GM10266 (cell line): ENCODE data around the gene SETDB1.
A peak's percentile ranks its signal among the peaks of the same experiment; 100 is the strongest.

ENCODE experiments used
- DNase-seq: peaks from one replicate; pipeline ENCODE4 v3.0.0; 2012; ENCODE audit errors: extremely low spot score
- TF ChIP-seq, protein P1 (sequence below): IDR thresholded peaks from 2 replicates; pipeline ENCODE4 v1.5.1; 2012; ENCODE audit warnings: mild to moderate bottlenecking, low read depth; ENCODE audit not compliant: control insufficient read depth, insufficient read depth; ENCODE audit errors: missing control alignments

Gene SETDB1

DNA sequence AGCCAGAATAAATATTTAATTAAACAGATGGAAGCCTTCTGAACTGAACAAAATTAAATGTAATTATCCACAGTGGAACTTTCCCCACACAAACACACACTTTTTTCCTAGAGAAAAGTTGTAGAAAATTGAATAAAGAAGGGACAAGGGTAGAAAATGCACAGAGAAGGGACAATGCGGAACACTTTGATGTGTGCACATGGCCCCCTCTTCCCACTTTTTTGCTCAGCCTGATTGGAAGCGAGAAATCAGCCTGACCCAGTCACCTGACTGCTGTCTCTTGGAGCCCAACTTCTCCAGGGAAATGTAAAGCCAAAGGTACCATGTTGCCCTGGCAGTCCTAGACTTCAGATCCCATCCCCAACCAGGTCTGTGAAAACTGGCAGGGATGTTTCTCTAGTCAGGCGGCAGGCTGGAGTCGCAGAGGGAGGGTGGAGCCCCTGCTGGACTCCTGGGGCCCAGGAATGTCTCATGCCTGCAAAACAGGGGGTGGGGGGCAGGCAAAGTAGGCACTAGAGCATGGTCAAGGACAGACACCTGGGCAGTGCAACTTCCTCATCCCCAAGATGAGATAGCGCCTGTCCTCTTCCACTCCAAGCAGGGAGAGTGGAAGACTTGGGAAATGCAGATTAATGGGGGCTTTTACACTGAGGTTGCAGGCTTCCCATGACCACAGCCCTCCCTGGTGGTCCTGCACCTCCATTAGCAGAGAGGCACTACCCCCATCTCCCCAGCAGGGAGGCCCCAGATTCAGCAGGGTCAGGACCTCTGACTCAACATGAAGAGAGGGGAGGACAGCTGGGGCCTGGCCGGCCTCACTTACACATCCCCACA is 45.6 kb downstream of the SETDB1 start:
- DNase-seq, result no peak
- TF ChIP-seq, protein P1, sequence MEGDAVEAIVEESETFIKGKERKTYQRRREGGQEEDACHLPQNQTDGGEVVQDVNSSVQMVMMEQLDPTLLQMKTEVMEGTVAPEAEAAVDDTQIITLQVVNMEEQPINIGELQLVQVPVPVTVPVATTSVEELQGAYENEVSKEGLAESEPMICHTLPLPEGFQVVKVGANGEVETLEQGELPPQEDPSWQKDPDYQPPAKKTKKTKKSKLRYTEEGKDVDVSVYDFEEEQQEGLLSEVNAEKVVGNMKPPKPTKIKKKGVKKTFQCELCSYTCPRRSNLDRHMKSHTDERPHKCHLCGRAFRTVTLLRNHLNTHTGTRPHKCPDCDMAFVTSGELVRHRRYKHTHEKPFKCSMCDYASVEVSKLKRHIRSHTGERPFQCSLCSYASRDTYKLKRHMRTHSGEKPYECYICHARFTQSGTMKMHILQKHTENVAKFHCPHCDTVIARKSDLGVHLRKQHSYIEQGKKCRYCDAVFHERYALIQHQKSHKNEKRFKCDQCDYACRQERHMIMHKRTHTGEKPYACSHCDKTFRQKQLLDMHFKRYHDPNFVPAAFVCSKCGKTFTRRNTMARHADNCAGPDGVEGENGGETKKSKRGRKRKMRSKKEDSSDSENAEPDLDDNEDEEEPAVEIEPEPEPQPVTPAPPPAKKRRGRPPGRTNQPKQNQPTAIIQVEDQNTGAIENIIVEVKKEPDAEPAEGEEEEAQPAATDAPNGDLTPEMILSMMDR, result no peak

DNA sequence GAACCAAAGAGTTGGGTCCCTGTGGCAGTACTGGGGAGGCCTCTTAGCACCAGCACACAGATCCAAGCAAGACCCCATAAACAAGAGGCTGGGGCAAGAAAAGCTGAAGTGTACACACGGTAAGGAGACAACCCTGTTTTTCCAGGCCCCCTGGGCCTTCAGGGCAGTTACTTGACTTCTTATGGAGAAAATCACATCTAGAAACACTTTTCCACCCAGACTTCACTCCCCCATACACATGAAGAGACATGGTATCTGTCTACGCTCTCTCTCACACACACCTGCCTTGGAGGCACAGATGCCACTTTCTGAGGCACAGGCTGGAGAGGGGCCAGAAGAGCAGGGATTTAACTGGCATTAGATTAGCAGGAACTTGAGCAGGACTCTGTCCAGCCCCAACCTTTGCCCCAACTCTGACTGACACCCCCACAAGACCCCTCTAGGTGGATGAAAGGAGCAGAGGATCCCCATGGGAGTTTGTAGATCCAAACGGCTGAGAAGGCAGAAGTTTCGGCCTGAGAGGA is 46.3 kb downstream of the SETDB1 start:
- no peak for DNase-seq
- TF ChIP-seq, protein P1, result no peak

DNA sequence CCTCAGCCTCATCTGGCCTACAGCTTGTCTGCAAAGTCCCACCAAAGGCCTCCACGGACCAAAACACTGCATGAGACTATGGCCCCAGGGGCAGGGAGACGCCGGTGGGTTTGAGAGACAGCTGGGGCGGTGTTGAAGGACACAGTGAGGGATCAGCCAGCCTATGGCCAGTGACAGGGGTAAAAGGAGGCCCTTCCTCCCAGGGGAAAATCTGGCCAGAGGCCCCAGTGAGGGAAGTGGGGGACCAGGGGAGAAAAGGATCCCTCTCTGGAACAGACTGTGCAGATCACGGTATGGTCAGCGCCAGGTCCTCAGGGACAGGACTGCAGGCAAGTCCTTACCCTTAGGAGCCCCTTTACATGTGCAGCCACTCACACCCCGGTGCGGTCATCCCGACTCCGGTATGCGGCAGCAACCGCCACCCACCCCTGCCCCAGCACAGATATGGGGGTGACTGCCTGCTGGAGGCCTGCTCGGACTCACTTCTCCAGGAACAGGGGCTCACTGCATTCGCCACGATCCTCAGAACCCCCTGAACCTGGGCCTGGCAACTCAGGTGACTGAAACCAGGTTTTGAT is 47.2 kb downstream of the SETDB1 start:
- TF ChIP-seq, protein P1, result no peak
- peak; percentile 43 for DNase-seq

DNA sequence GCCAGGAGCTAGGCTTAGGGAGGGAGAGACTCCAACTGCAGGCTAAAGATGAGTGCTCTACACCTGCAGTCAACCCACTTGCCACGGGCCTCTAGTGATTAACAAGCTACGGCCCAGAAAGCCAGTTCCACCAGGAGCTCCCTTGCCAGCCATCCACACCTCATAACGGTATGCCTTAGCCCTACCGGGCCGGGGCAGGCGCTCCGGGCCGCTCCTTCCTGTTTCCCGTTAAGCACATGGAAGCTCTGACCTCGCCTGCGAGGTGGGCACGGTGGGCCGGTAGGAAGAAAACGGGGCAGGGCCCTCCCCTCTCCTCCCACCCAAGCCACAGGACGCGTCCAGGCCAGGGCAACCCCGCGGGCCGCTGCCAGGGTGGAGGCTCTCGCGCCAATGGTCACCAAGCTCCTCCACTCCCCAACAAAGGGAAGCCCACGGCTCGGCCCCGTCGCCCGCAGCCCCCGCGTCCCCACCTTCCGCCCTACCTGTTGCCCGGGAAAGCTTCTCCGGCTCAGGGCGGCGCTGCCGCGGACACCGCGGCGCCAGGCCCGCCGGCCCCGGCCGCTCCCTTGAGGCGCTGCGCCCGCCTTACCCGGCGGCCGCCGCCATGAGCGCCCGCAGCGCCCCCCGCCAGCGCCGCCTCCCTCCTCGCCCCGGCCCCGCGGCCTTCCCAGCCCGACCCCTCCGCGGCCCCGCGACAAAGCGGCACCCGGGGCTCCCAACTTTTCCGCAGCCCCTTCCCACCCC is 47.8 kb downstream of the SETDB1 start:
- peak; percentile 73 for DNase-seq
- TF ChIP-seq, protein P1, result no peak

DNA sequence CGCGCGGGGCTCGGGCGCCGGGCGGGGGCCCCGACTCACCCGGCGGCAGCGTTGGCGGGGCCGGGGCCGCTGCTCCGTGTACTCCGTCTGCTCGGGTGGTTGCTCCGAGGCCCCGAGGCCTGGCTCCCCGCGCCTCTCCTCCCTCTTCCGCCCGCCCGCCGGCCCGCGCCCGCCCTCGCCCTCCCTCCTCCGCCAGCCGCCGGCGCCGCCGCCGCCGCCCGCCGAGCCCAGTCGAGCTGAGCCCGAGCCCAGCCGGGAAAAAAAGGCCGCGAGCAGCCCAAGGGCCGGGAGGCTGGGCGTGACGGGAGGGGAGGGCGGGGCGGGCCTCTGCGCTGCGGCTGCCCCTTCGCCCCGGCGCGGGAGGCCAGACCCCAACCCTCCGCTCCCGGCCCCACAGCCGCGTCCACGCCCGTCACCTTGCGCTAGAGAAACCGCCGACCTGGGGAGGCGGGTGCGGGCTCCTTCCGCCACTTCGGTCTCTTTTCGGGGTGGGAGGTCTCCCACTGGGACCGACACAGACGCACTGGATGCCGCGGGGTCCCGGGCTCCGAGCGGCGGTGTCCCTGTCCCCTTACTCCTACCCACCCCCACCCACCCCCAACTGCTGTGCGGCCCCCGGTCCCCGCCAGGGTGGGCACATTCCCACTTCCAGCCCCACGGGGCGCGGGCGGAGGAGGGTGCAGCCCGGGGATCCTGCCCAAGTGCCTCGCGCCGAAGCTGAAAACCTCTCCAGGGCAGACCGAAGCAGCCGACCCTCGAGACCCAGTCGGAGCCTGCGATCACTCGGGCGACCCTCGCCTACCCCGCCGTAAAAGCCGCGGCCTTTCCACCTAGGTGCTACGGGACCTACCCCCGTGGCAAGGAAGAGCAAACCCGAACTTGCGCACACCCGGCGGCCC is 48.7 kb downstream of the SETDB1 start, which contains the start of gene CERS2:
Gene CERS2 (minus strand): TSS at position 256 of the 899 bp plus-strand sequence. CDS start 5,745 bp downstream, outside the sequence.
- peak; percentile 89 for DNase-seq
- TF ChIP-seq, protein P1, result no peak

DNA sequence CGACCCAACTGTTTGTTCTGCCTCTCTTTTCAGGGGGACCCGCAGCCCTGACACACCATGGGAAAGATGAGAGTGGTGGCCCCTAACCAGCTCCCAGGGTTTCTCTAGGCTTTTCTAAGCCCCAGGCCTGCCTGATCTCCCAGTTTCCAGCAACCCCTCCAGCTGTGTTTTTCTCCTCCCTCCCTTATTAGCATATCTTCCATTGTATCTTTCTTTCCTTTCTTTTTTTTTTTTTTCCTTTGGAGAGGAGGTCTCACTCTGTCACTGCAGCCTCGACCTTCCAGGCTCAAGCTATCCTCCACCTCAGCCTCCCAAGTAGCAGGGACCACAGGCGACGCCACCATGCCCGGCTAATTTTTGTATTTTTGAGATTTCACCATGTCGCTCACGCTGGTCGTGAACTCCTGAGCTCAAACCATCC is 50.2 kb downstream of the SETDB1 start:
- no peak for DNase-seq
- TF ChIP-seq, protein P1, result no peak
